Loucy (cell line): ENCODE results near the gene SPATS2.
A peak's percentile ranks its signal among the peaks of the same experiment; 100 is the strongest.

ENCODE experiments used
- H2AFZ ChIP-seq: fragments of 200-600 bp; sonication (generic); 2 replicates; pipeline ENCODE4 v1.6.0; 2016; ENCODE audit warnings: antibody characterized with exemption, mild to moderate bottlenecking, low read length, moderate library complexity
- H3F3A ChIP-seq: fragments of 200-600 bp; 2 replicates; pipeline ENCODE4 v1.6.0; 2016; ENCODE audit warnings: antibody characterized with exemption, low read depth, mild to moderate bottlenecking
- H3K27me3 ChIP-seq: fragments of 200-600 bp; sonication (generic); 2 replicates; pipeline ENCODE4 v1.6.1; 2014; ENCODE audit warnings: low read length, mild to moderate bottlenecking; ENCODE audit not compliant: insufficient read depth, poor library complexity, severe bottlenecking
- H3K36me3 ChIP-seq: fragments of 200-600 bp; sonication (generic); 2 replicates; pipeline ENCODE4 v1.6.1; 2016; ENCODE audit warnings: low read length; ENCODE audit not compliant: insufficient read depth
- H3K4me1 ChIP-seq: fragments of 200-600 bp; sonication (generic); 2 replicates; pipeline ENCODE4 v1.5.1; 2014; ENCODE audit warnings: low read length, mild to moderate bottlenecking; ENCODE audit not compliant: insufficient read depth, poor library complexity, severe bottlenecking
- H3K4me2 ChIP-seq: fragments of 200-600 bp; sonication (generic); 2 replicates; pipeline ENCODE4 v1.6.0; 2014; ENCODE audit warnings: antibody characterized with exemption, low read length, low read depth, mild to moderate bottlenecking; ENCODE audit not compliant: poor library complexity, severe bottlenecking
- H3K4me3 ChIP-seq: fragments of 200-600 bp; sonication (generic); 2 replicates; pipeline ENCODE4 v1.5.1; 2014; ENCODE audit warnings: low read length, mild to moderate bottlenecking, mixed read lengths; ENCODE audit not compliant: poor library complexity, severe bottlenecking
- H3K79me2 ChIP-seq: fragments of 200-600 bp; sonication (generic); 2 replicates; pipeline ENCODE4 v1.6.1; 2014; ENCODE audit warnings: low read length; ENCODE audit not compliant: insufficient read depth
- H3K9ac ChIP-seq: fragments of 200-600 bp; sonication (generic); 2 replicates; pipeline ENCODE4 v1.6.0; 2014; ENCODE audit warnings: mild to moderate bottlenecking, low read depth, low read length, moderate library complexity; ENCODE audit not compliant: poor library complexity, severe bottlenecking
- H3K9me2 ChIP-seq: fragments of 200-600 bp; sonication (generic); replicated peaks from 2 replicates; pipeline ENCODE4 v1.6.1; 2016; ENCODE audit warnings: low read depth, low read length, mixed read lengths
- H3K9me3 ChIP-seq: fragments of 200-600 bp; sonication (generic); 2 replicates; pipeline ENCODE4 v1.6.1; 2014; ENCODE audit warnings: mild to moderate bottlenecking, antibody characterized with exemption, low read length, low read depth; ENCODE audit not compliant: insufficient read depth
- H4K20me1 ChIP-seq: fragments of 200-600 bp; sonication (generic); 2 replicates; pipeline ENCODE4 v1.6.0; 2014; ENCODE audit warnings: antibody characterized with exemption, low read length, mild to moderate bottlenecking; ENCODE audit not compliant: insufficient read depth, poor library complexity, severe bottlenecking
- CTCF ChIP-seq: fragments of 200-600 bp; sonication (generic); conservative IDR thresholded peaks from 2 replicates; pipeline ENCODE4 v1.5.1; 2014; ENCODE audit warnings: mild to moderate bottlenecking, antibody characterized with exemption, low read length
- EZH2phosphoT487 ChIP-seq: fragments of 200-600 bp; IDR thresholded peaks from 2 replicates; pipeline ENCODE4 v1.6.1; 2018; ENCODE audit warnings: antibody characterized with exemption, mild to moderate bottlenecking, moderate library complexity, borderline replicate concordance

The SPATS2 gene

GRCh38 chr12:49364989-49365388 is 2.3 kb upstream of the SPATS2 start:
- Histone ChIP-seq H3K4me2 (no peak overlapping the region), H3K27me3 (no peaks in the 10 kb centered on the region), H3K9ac (no peak overlapping the region), H3K9me2 (no peaks in the 10 kb centered on the region), H3K4me1 (peaks cover 32% of the 10 kb centered on the region), H3K36me3 (no peaks in the 10 kb centered on the region), H3F3A (peaks cover 3% of the 10 kb centered on the region; the same call in 1 of the 2 replicates), H4K20me1 (peaks cover 15% of the 10 kb centered on the region), H3K79me2 (peaks cover 25% of the 10 kb centered on the region), H3K9me3 (no peaks in the 10 kb centered on the region), H3K4me3 (no peak overlapping the region), H2AFZ (no peak overlapping the region)
- TF ChIP-seq EZH2phosphoT487 (no peak), CTCF (no peak)

GRCh38 chr12:49365542-49365941 is 1.7 kb upstream of the SPATS2 start:
- H3F3A ChIP-seq = peaks cover 3% of the 10 kb centered on the region; the same call in 1 of the 2 replicates
- no peaks in the 10 kb centered on the region for H3K9me3 ChIP-seq
- peaks cover 37% of the 10 kb centered on the region for H3K4me1 ChIP-seq
- H3K4me3 ChIP-seq = peak overlapping the region; percentile 92
- peak overlapping the region; percentile 84 for H3K4me2 ChIP-seq
- peaks cover 20% of the 10 kb centered on the region for H4K20me1 ChIP-seq
- TF ChIP-seq CTCF = no peak
- TF ChIP-seq EZH2phosphoT487 = no peak
- H3K9me2 ChIP-seq = no peaks in the 10 kb centered on the region
- H3K27me3 ChIP-seq = no peaks in the 10 kb centered on the region
- no peaks in the 10 kb centered on the region for H3K36me3 ChIP-seq
- H2AFZ ChIP-seq = no peak overlapping the region
- H3K9ac ChIP-seq = peak overlapping the region; percentile 96
- H3K79me2 ChIP-seq = peaks cover 31% of the 10 kb centered on the region

GRCh38 chr12:49366096-49366651 is 1.1 kb upstream of the SPATS2 start:
- Histone ChIP-seq H3K4me2 (peak overlapping the region; percentile 84), H3K9me2 (no peaks in the 10 kb centered on the region), H3F3A (peaks cover 3% of the 10 kb centered on the region; the same call in 1 of the 2 replicates), H3K36me3 (no peaks in the 10 kb centered on the region), H2AFZ (peak overlapping the region; percentile 98), H4K20me1 (peaks cover 24% of the 10 kb centered on the region), H3K4me3 (peak overlapping the region; percentile 92), H3K79me2 (peaks cover 37% of the 10 kb centered on the region), H3K9me3 (no peaks in the 10 kb centered on the region), H3K27me3 (no peaks in the 10 kb centered on the region), H3K4me1 (peaks cover 43% of the 10 kb centered on the region), H3K9ac (peak overlapping the region; percentile 96)
- TF ChIP-seq EZH2phosphoT487 (no peak), CTCF (no peak)
